Activated CD4-positive, alpha-beta T cell treated with anti-CD3 and anti-CD28 coated beads for 36 hours (primary cell): ENCODE data around the gene HOXB8. TPM values are rescaled to one million over a fixed set of nuclear protein-coding genes. Genes with fewer than 3 reads are reported as not detected.

Experiments
- ATAC-seq: fragments of 200-7000 bp; cut with Tn5 transposase; one replicate; pipeline ENCODE4 v1.10.0; 2021; ENCODE audit warnings: mild to moderate bottlenecking, moderate library complexity
- CTCF ChIA-PET: fragments of 350-600 bp; sonication (Branson Sonifier 250); formaldehyde crosslinking; loops from one replicate; lab custom pipeline; 2021; ENCODE audit warnings: antibody characterized with exemption; lab: Charles Lee
- POLR2A ChIA-PET: fragments of 350-600 bp; sonication (Branson Sonifier 250); formaldehyde crosslinking; loops from one replicate; lab custom pipeline; 2021; ENCODE audit warnings: antibody characterized with exemption, inconsistent platforms; lab: Charles Lee
- DNase-seq: peaks from one replicate; pipeline ENCODE4 v3.0.0-alpha.2; 2020
- H3K27ac Mint-ChIP-seq: one replicate; pipeline ENCODE4 v1.8.0; 2021; ENCODE audit warnings: mixed read lengths
- H3K27me3 Mint-ChIP-seq: one replicate; pipeline ENCODE4 v1.8.0; 2021; ENCODE audit warnings: mixed read lengths
- H3K36me3 Mint-ChIP-seq: one replicate; pipeline ENCODE4 v1.8.0; 2021; ENCODE audit warnings: low read depth, mixed read lengths
- H3K4me1 Mint-ChIP-seq: one replicate; pipeline ENCODE4 v1.8.0; 2021; ENCODE audit warnings: mixed read lengths
- H3K4me3 Mint-ChIP-seq: one replicate; pipeline ENCODE4 v1.8.0; 2021; ENCODE audit warnings: mild to moderate bottlenecking, moderate library complexity, mixed read lengths
- H3K9me3 Mint-ChIP-seq: one replicate; pipeline ENCODE4 v1.8.0; 2021; ENCODE audit warnings: low read depth, mixed read lengths
- intact Hi-C, 2 experiments: fragments of 100-400 bp; cut with DNase I in 1 of 2; cut with micrococcal nuclease in 1 of 2; formaldehyde crosslinking; loops; one replicate each; pipeline versions ENCODE4 v1.14.2 to v1.15.1; 2022 to 2024; cut with DNase I, micrococcal nuclease
- total RNA-seq, 2 experiments: library from RNA; stranded (reverse); gene quantifications; one replicate each; pipeline ENCODE4 v1.2.3, GENCODE V29; 2021

Gene HOXB8
- total RNA-seq, 2 experiments from 2014 or later, result not detected

DNA sequence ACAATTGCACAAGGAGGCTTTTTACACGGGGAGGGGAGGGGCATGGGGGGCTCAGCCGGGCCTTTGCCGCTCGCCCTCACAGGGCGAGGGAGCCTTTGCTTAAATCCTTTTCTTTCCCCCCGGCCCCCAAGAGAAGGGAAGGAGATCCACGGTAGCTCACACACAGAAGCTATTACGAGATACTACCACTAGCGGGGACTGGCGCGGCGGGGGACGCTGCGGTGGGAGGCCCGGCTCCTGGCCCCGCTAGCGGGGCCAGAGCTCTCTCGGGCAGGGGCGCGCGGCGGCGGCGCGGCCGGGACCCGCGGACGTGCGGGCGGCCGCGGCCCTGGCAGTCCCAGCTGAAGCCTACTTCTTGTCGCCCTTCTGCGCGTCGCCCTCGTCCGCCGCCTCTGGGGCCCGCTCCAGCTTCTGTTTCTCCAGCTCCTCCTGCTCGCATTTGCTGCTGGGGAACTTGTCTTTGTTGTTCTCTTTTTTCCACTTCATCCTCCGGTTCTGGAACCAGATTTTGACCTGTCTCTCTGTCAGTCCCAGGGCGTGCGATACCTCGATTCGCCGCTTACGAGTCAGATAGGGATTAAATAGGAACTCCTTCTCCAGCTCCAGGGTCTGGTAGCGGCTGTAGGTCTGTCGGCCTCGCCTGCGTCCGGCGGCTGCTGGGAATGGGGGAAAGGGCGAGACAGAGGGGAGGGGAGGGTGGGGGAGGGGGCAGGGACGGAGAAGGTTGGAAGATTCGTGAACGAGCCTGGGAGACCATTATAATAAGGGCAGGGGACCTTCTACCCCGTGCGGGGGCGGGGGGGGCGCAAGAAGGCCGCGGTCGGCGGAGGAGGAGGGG lies 2.0 kb downstream of the HOXB8 start:
- ChIA-PET CTCF (interaction anchor here (0.6 to 2.8 kb wide), 30 partner anchors 9 to 637 kb away, joined by 3 to 27 read pairs (median 4); partner anchors contain the start of genes HOXB5, HOXB9 and PRAC2), POLR2A (no interaction called here)
- peak overlapping the region; percentile 67 for H3K4me3 Mint-ChIP-seq
- H3K27me3 Mint-ChIP-seq, result peaks cover 73% of the 10 kb centered on the region
- peak; percentile 52 for ATAC-seq
- no peak overlapping the region for H3K27ac Mint-ChIP-seq
- intact Hi-C loops, result loop anchor here (2.0 to 10.0 kb wide), 3 partner anchors 16 to 478 kb away; partner anchors contain the start of genes PRAC1 (in 1 of the 2) and PRAC2 (in 1 of the 2)
- H3K4me1 Mint-ChIP-seq, result peaks cover 45% of the 10 kb centered on the region
- DNase-seq, result peak; percentile 69
- H3K36me3 Mint-ChIP-seq, result no peaks in the 10 kb centered on the region
- H3K9me3 Mint-ChIP-seq, result no peaks in the 10 kb centered on the region

DNA sequence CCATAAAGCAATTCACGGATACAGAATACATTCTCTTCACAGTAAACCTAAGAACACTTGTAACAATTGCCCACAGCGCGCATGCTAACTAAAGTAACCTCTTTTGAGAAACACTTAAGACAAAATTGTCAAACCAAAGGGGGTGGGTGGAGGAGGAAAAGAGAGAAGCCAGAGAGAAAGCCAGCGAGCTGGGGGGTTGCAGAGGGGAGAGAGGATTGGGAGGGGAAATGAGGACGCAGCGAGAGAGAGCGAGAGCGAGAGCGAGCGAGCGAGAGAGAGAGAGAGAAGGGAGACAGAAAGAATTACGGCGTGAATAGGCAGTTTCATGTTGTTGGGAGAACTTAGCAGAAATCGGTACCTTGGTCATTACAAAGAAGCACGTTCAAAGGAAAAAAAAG lies 2.6 kb downstream of the HOXB8 start:
- Mint-ChIP-seq H3K4me1 (peaks cover 42% of the 10 kb centered on the region), H3K9me3 (no peaks in the 10 kb centered on the region), H3K4me3 (peak overlapping the region; percentile 60), H3K36me3 (no peaks in the 10 kb centered on the region), H3K27ac (peak overlapping the region; percentile 20), H3K27me3 (peaks cover 72% of the 10 kb centered on the region)
- ChIA-PET CTCF (interaction anchor here (0.7 to 2.8 kb wide), 25 partner anchors 10 to 636 kb away, joined by 3 to 27 read pairs (median 5); partner anchors contain the start of genes HOXB5, HOXB9 and PRAC2), POLR2A (no interaction called here)
- DNase-seq (no peak), ATAC-seq (no peak)
- intact Hi-C loops, result loop anchor here (2.0 to 10.0 kb wide), 3 partner anchors 16 to 478 kb away; partner anchors contain the start of genes PRAC1 (in 1 of the 2) and PRAC2 (in 1 of the 2)

DNA sequence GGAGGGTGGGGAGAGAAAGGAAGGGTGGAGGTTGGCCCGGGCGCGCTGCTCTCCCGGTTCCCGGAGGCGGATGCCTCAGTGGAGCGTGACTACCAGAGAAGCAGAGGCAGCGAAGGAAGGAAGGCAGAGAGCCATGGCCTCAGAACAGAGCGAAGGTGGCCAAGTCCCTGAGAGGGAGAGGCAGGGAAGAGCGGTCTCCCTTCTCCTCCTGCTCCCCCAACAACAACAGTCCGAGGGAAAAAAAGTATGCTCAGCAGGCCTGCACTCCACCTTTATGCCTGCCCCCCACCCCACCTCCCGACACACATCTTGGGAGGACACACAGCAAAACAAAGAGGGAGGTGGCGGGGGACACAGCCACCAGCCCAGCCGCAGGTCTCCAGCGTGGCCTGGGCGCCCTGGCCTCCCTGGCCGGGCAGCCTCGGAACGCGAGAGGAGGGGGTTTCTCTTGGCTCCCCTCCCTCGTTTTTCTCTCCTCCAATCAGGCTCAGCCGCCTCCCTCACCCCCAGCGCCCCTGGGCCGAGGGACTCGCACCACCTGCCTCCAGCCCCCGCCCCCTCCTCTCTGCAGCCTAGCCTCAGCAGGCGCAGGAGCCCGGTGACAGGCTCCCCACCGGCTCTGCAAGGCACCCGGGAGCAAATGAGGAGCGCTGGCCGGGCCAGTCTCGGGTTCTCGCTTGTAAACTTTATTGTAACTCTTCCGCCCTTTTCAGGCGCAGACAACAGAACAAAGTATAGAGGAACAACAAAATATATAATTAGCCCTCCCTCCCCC lies 3.2 kb downstream of the HOXB8 start:
- Mint-ChIP-seq H3K4me3 (peak overlapping the region; percentile 82), H3K9me3 (no peaks in the 10 kb centered on the region), H3K27me3 (peaks cover 66% of the 10 kb centered on the region), H3K4me1 (peaks cover 37% of the 10 kb centered on the region), H3K36me3 (no peaks in the 10 kb centered on the region), H3K27ac (no peak overlapping the region)
- DNase-seq (peak; percentile 41), ATAC-seq (no peak)
- POLR2A ChIA-PET, result no interaction called here
- CTCF ChIA-PET, result interaction anchor here (1.6 to 2.8 kb wide), 3 partner anchors 19 to 275 kb away, joined by 4 to 27 read pairs (median 9); partner anchors contain the start of gene HOXB5
- intact Hi-C loops, result loop anchor here (1.0 to 10.0 kb wide), 5 partner anchors 13 to 587 kb away; partner anchors contain the start of genes PRAC1 (in 1 of the 2) and PRAC2 (in 1 of the 2)

DNA sequence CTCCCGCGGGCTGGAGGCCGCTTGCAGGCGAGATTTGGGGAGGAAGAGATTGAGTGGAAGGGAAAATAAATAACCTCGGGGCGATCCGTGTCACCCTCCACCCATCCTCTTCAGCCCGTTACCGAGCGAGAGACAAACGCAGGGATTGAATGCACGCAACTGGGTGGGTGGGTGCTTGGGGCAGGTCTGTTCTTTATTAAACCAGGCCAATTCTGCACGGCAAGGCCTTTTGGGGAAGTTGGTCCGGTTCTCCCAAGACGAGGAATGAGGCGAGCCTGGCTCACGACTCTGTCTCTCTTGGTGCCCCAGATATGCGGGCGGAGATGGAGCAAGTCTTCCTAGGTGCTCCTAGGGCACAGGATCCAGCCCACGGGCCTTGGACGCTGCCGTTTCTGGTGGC lies 3.9 kb downstream of the HOXB8 start:
- peak overlapping the region; percentile 82 for H3K4me3 Mint-ChIP-seq
- H3K36me3 Mint-ChIP-seq, result no peaks in the 10 kb centered on the region
- intact Hi-C loops, result loop anchor here (1.0 to 10.0 kb wide), 4 partner anchors 14 to 586 kb away; partner anchors contain the start of genes PRAC1 (in 1 of the 2) and PRAC2 (in 1 of the 2)
- ATAC-seq, result peak; percentile 11
- no peaks in the 10 kb centered on the region for H3K9me3 Mint-ChIP-seq
- peaks cover 37% of the 10 kb centered on the region for H3K4me1 Mint-ChIP-seq
- ChIA-PET CTCF (no interaction called here), POLR2A (no interaction called here)
- peak overlapping the region; percentile 58 for H3K27ac Mint-ChIP-seq
- no peak for DNase-seq
- H3K27me3 Mint-ChIP-seq, result peaks cover 66% of the 10 kb centered on the region

DNA sequence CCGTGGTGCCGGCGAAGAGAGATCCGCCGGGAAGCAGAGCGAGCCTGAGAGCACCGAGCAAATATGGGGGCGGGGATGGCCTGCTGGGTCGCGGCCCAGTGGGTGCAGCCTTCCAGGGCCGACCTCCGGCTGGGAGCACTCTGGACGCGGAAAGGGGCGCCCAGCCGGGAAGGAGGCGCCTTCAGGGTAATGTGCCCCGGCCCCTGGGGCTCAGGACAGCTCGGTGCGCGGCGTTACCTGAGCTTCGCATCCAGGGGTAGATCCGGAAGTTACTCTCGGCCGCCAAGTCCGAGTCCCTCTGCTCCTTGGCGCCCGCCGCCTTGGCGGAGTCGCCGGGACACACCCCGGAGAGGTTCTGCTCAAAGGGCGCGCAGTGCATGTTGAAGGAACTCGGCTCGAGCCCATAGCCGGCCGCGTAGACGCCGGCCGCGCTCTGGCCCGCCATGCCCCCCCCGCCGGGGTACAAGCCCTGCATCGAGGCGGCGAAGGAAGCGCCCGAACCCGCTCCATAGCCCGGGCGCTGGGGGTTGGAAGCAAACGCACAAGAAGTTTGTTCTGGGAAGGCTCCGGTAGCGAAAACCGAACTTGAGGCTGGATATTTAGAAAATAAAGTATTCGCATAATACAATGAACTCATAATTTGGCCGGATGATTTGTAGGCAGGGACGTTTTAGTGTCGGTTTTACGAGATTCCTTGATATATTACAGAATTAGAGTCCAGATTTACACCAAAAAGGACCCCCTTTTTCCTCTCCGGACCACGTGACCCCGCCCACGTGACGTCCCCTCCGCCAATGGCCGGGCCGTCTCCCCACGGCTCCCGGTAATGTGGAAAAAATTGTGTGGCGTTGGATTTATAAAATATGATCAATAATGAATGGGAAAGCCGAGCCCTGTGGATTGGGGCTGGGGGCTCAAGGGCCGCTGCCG lies 4.5 kb downstream of the HOXB8 start, which contains the start of gene HOXB7:
Gene HOXB7 (minus strand): TSS at position 736 of the 930 bp plus-strand sequence. CDS start 99 bp downstream, at position 637.
- ChIA-PET CTCF (interaction anchor here (0.6 to 2.1 kb wide), 5 partner anchors 13 to 275 kb away, joined by 3 to 10 read pairs (median 3); no protein-coding TSS in a partner anchor), POLR2A (no interaction called here)
- no peaks in the 10 kb centered on the region for H3K9me3 Mint-ChIP-seq
- no peaks in the 10 kb centered on the region for H3K36me3 Mint-ChIP-seq
- peak within 1 kb of the TSS; percentile 82 for H3K4me3 Mint-ChIP-seq
- DNase-seq (peak; percentile 83), ATAC-seq (peak; percentile 40)
- peaks cover 63% of the 10 kb centered on the region for H3K27me3 Mint-ChIP-seq
- H3K4me1 Mint-ChIP-seq, result peaks cover 37% of the 10 kb centered on the region
- peak within 1 kb of the TSS; percentile 58 for H3K27ac Mint-ChIP-seq
- intact Hi-C loops, result loop anchor here (1.0 to 10.0 kb wide), 5 partner anchors 15 to 586 kb away; partner anchors contain the start of genes HOXB4 (in 1 of the 2), PRAC1 (in 1 of the 2) and PRAC2 (in 1 of the 2)

DNA sequence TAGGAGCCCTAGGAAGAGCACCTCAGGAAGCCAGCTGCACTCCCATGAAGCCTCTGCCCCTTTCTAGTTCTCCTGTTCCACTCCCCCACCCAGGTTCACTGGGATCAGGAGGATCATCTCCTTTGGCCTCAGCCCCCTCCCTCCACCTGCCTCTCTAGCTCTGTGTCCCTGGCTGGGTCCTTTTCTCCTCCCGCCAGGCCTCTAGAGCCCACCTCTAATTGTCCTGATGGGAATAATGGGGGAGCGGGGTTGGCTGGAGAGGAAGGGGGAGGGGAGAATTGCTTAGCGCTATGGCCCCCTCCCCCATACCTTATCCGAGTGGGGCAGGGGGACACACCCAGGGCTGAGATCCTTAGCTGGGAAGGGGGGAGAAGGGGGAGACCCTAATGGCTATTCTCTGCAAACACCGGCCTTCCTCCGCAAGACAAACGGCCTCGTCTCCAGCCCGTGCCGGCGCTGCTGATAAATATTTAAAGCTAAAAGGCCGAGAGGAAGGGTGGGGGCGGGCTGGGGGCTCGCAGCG lies 5.3 kb downstream of the HOXB8 start:
- POLR2A ChIA-PET, result no interaction called here
- CTCF ChIA-PET, result interaction anchor here (0.6 to 2.1 kb wide), 7 partner anchors 8 to 639 kb away, joined by 3 to 15 read pairs (median 3); no protein-coding TSS in a partner anchor
- Mint-ChIP-seq H3K4me1 (peaks cover 32% of the 10 kb centered on the region), H3K9me3 (no peaks in the 10 kb centered on the region), H3K36me3 (no peaks in the 10 kb centered on the region), H3K27me3 (peaks cover 60% of the 10 kb centered on the region), H3K27ac (no peak overlapping the region), H3K4me3 (peak overlapping the region; percentile 82)
- ATAC-seq (no peak), DNase-seq (no peak)
- intact Hi-C loops, result loop anchor here (1.0 to 10.0 kb wide), 4 partner anchors 32 to 585 kb away; partner anchors contain the start of genes HOXB4 (in 1 of the 2), PRAC1 (in 1 of the 2) and PRAC2 (in 1 of the 2)

DNA sequence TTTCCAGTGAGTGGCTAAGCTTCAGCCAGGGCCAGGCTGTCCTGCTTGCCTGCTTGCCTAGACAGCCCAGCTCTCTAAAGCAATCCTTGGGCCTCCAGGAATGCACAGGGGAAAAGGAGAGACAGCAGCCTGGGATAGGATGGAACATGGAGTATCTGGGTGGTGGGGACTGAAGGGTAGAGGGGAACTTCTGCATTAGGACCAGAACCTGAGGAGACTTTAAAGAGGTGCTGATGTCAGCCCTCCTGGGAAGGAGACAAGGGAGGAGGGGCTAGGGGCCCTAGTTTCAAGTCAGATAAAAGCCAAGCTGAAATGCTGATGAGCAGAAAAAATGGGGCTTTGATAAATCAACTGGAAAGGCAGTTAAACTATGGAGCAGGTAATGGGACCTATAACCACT lies 6.1 kb downstream of the HOXB8 start:
- POLR2A ChIA-PET, result interaction anchor here (0.7 to 1.2 kb wide), 2 partner anchors 10 to 469 kb away, joined by 3 to 4 read pairs; no protein-coding TSS in a partner anchor
- DNase-seq (no peak), ATAC-seq (no peak)
- peaks cover 61% of the 10 kb centered on the region for H3K27me3 Mint-ChIP-seq
- H3K9me3 Mint-ChIP-seq, result no peaks in the 10 kb centered on the region
- H3K4me1 Mint-ChIP-seq, result peaks cover 26% of the 10 kb centered on the region
- CTCF ChIA-PET, result interaction anchor here (0.6 to 2.1 kb wide), 8 partner anchors 9 to 655 kb away, joined by 3 to 15 read pairs (median 3); no protein-coding TSS in a partner anchor
- no peaks in the 10 kb centered on the region for H3K36me3 Mint-ChIP-seq
- H3K4me3 Mint-ChIP-seq, result no peak overlapping the region
- no peak overlapping the region for H3K27ac Mint-ChIP-seq
- intact Hi-C loops, result no loop called here

DNA sequence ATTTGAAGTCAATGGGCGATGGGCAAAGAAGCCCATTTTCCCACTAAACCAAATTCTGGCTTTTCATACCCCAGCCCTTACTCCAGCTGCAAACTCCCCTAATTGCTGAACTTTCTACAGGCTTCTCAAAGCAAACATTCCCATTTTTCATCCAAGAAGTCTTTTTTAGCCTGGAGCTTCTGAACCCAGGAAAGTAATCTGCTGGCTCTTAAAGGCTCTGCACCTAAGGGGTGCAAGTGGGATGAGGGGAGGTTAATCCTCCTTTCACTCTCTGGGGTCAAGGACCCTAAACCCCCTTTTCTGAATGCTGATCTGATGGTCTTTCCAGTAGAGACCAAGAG lies 6.6 kb downstream of the HOXB8 start:
- Mint-ChIP-seq H3K27me3 (peaks cover 61% of the 10 kb centered on the region), H3K27ac (no peak overlapping the region), H3K36me3 (no peaks in the 10 kb centered on the region), H3K4me3 (no peak overlapping the region), H3K9me3 (no peaks in the 10 kb centered on the region), H3K4me1 (peaks cover 24% of the 10 kb centered on the region)
- ChIA-PET CTCF (interaction anchor here (0.6 to 2.1 kb wide), 9 partner anchors 10 to 654 kb away, joined by 3 to 15 read pairs (median 3); no protein-coding TSS in a partner anchor), POLR2A (interaction anchor here (0.7 to 1.2 kb wide), 2 partner anchors 9 to 468 kb away, joined by 3 to 4 read pairs; no protein-coding TSS in a partner anchor)
- DNase-seq, result no peak
- ATAC-seq, result no peak
- intact Hi-C loops, result no loop called here

DNA sequence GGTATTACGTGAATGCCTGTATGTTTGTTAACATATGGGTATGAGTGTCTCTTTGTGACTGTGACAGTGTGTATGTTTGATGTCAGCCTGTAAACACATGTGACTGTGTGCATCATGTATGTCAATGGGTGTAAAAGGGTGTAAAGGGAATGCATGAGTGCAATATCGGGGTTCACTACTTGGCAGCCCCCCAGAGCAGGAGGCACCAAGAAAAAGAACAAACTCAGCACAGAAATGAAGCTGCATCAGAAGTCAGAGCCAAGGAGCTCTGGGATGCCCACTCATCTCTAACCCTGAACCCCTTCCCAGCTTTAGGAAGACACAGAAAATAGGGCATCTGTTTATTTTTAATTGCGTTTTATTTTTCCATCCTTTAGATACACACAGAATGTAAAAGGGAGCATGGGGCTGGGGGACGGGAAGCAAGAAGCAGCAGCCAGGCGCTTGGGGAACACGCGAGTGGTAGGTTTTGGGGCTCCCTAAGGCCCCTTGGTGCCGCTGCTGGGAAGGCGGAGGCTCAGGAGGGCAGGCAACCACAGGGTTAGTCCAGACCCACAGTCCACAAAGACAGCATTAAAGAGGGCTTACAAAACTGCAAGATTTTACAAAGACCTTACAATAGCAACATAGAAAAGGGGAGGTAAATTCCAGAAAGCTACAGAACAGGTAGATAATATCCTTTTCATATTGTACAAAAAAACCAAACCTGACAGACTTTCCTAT lies 8.0 kb downstream of the HOXB8 start:
- ChIA-PET CTCF (interaction anchor here (0.6 to 1.4 kb wide), 8 partner anchors 9 to 581 kb away, joined by 3 to 4 read pairs (median 3); partner anchors contain the start of gene HOXB8), POLR2A (no interaction called here)
- DNase-seq, result no peak
- Mint-ChIP-seq H3K36me3 (no peaks in the 10 kb centered on the region), H3K27me3 (peaks cover 62% of the 10 kb centered on the region), H3K4me1 (peaks cover 19% of the 10 kb centered on the region), H3K27ac (no peak overlapping the region), H3K4me3 (no peak overlapping the region), H3K9me3 (no peaks in the 10 kb centered on the region)
- ATAC-seq, result no peak
- intact Hi-C loops, result no loop called here
